CD4-positive, alpha-beta memory T cell (primary cell): Measurements from ENCODE around the gene NOS1AP. TPM values are rescaled to one million over a fixed set of nuclear protein-coding genes. Genes with fewer than 3 reads are reported as not detected.

Experiments
- CTCF ChIA-PET: fragments of 350-600 bp; sonication (Branson Sonifier 250); formaldehyde crosslinking; loops from one replicate; lab custom pipeline; 2021; ENCODE audit warnings: inconsistent platforms; ENCODE audit not compliant: partially characterized antibody; lab: Charles Lee
- POLR2A ChIA-PET: fragments of 350-600 bp; sonication (Branson Sonifier 250); formaldehyde crosslinking; loops from one replicate; lab custom pipeline; 2021; ENCODE audit not compliant: partially characterized antibody; lab: Charles Lee
- DNase-seq, 5 donors: peaks; one replicate each; pipeline versions ENCODE4 v3.0.0 to v3.0.0-alpha.2; 2020 to 2022; ENCODE audit warnings: mixed read lengths in 1 of 5
- H3K27ac ChIP-seq: one replicate; pipeline ENCODE4 v1.7.0; 2013; ENCODE audit warnings: low read depth, low read length
- H3K27me3 ChIP-seq: 2 replicates; pipeline ENCODE4 v1.7.0; 2013; ENCODE audit warnings: mild to moderate bottlenecking, low read length, moderate library complexity; ENCODE audit not compliant: insufficient read depth
- H3K36me3 ChIP-seq: 2 replicates; pipeline ENCODE4 v1.7.0; 2013; ENCODE audit warnings: mild to moderate bottlenecking, low read length, moderate library complexity; ENCODE audit not compliant: insufficient read depth
- H3K4me1 ChIP-seq: 2 replicates; pipeline ENCODE4 v1.7.0; 2013; ENCODE audit warnings: mild to moderate bottlenecking, low read length, moderate library complexity; ENCODE audit not compliant: insufficient read depth
- H3K4me3 ChIP-seq, 2 donors: one replicate each; pipeline ENCODE4 v1.7.0; 2013; ENCODE audit warnings: low read length in 2 of 2, mild to moderate bottlenecking in 1 of 2
- H3K9me3 ChIP-seq, 2 donors: one replicate each; pipeline ENCODE4 v1.7.0; 2013; ENCODE audit warnings: low read length in 2 of 2, control low read depth in 1 of 2; ENCODE audit not compliant: control insufficient read depth in 1 of 2
- H3K27ac Mint-ChIP-seq, 7 donors: one replicate each; pipeline ENCODE4 v1.8.0; 2020 to 2021; ENCODE audit warnings: mixed read lengths in 7 of 7, mild to moderate bottlenecking in 6 of 7, inconsistent platforms in 3 of 7, moderate library complexity in 3 of 7
- H3K27me3 Mint-ChIP-seq, 2 donors: one replicate each; pipeline ENCODE4 v1.8.0; 2020 to 2021; ENCODE audit warnings: mixed read lengths in 2 of 2
- H3K36me3 Mint-ChIP-seq, 2 donors: one replicate each; pipeline ENCODE4 v1.8.0; 2020 to 2021; ENCODE audit warnings: mixed read lengths in 2 of 2, inconsistent platforms in 1 of 2, mild to moderate bottlenecking in 1 of 2
- H3K4me1 Mint-ChIP-seq, 4 donors: one replicate each; pipeline ENCODE4 v1.8.0; 2020 to 2021; ENCODE audit warnings: mixed read lengths in 4 of 4, mild to moderate bottlenecking in 1 of 4
- H3K4me3 Mint-ChIP-seq, 8 donors: one replicate each; pipeline ENCODE4 v1.8.0; 2020 to 2021; ENCODE audit warnings: mixed read lengths in 8 of 8, mild to moderate bottlenecking in 7 of 8, moderate library complexity in 6 of 8, inconsistent platforms in 3 of 8
- H3K9me3 Mint-ChIP-seq, 8 donors: one replicate each; pipeline ENCODE4 v1.8.0; 2020 to 2021; ENCODE audit warnings: mixed read lengths in 8 of 8, mild to moderate bottlenecking in 5 of 8, inconsistent platforms in 3 of 8, moderate library complexity in 1 of 8
- intact Hi-C: fragments of 100-400 bp; cut with micrococcal nuclease; formaldehyde crosslinking; loops from one replicate; pipeline ENCODE4 v1.15.1; 2023
- polyA plus RNA-seq, 2 donors: library from polyadenylated mRNA; unstranded; fragments of 300-500 nt; fragmentation: Illumina TruSeq; gene quantifications; one replicate each; pipeline ENCODE4 v1.2.3, GENCODE V29; 2021
- total RNA-seq, 2 experiments: library from RNA; stranded (reverse); gene quantifications; one replicate each; pipeline ENCODE4 v1.2.3, GENCODE V29; 2021

NOS1AP gene
- total and polyA plus RNA-seq, 4 experiments from 2014 or later = not detected

DNA sequence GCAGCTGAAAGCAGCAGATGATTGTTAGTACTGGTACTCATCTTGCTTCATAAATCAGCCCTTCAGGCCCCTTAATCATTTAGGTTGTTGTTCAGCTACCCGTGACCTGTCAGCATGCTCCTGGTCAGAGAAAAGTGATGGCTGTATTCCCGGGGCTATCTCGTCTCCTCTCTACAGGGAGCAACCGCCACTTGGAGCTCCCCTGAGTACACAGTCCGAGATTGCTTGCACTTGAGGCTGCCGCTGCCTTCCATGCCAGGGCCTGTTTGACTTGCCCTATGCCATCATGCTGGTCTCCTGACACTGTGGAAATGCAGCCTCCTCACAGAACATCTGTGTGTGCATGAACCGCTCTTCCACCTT is 209.6 kb downstream of the NOS1AP start:
- Mint-ChIP-seq H3K36me3 (no peaks in the 10 kb centered on the region), H3K27ac (no peak overlapping the region), H3K27me3 (peaks cover 20% of the 10 kb centered on the region in 2 donors), H3K4me3 (no peak overlapping the region), H3K9me3 (no peaks in the 10 kb centered on the region), H3K4me1 (no peaks in the 10 kb centered on the region)
- CTCF ChIA-PET = no interaction called here
- Histone ChIP-seq H3K4me1 (no peaks in the 10 kb centered on the region), H3K4me3 (no peak overlapping the region), H3K9me3 (no peaks in the 10 kb centered on the region), H3K27ac (no peak overlapping the region), H3K36me3 (no peaks in the 10 kb centered on the region), H3K27me3 (no peaks in the 10 kb centered on the region)
- intact Hi-C loops = no loop called here
- POLR2A ChIA-PET = no interaction called here
- no peak for DNase-seq

DNA sequence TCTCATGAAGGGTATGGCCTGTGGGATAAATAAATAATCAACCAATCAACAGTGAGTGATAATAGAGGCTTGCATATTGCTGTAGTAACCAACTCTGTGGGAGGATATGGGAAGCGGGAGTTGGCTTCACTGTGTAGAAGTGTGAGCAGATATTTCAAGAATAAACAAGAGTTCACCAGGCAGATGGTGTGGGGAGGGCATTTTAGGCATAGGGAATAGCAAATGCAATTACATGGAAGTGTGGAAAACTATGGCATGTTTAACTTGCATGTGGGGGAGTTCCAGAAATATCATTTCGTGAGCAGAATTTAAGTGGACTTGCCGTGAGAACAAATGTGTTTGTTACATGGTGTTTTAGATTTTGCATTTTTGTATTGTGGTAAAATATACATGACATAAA is 211.9 kb downstream of the NOS1AP start:
- Mint-ChIP-seq H3K4me3 (no peak overlapping the region), H3K36me3 (no peaks in the 10 kb centered on the region), H3K4me1 (no peaks in the 10 kb centered on the region), H3K27ac (no peak overlapping the region), H3K27me3 (peaks cover 22 to 37% of the 10 kb centered on the region in 2 donors), H3K9me3 (no peaks in the 10 kb centered on the region)
- intact Hi-C loops = no loop called here
- peaks cover 4% of the 10 kb centered on the region for H3K27me3 ChIP-seq
- H3K36me3 ChIP-seq = no peaks in the 10 kb centered on the region
- ChIA-PET CTCF (no interaction called here), POLR2A (no interaction called here)
- H3K27ac ChIP-seq = no peak overlapping the region
- no peak overlapping the region for H3K4me3 ChIP-seq
- no peak for DNase-seq
- H3K9me3 ChIP-seq = no peaks in the 10 kb centered on the region
- no peaks in the 10 kb centered on the region for H3K4me1 ChIP-seq

DNA sequence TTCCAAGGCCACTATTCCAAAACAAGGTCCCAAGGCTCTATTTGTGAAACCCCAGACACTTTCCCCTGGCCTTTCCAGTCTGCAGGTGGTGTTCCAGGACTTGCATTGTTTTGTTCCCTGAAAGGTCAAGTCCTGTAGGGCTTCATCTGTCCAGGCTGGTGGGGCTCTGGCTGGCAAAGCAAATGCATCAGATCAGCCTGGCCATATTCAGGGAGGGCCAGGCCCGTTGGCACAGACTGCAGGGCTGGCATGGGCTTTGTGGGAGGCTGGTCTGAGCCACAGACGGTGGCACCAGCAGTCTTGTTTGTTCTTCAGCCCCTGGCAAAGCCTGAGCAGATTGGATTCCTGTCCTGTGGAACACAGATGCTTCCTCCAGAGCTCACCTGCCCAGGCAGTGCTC is 214.2 kb downstream of the NOS1AP start:
- Histone ChIP-seq H3K4me3 (no peak overlapping the region), H3K27me3 (peaks cover 4% of the 10 kb centered on the region), H3K36me3 (no peaks in the 10 kb centered on the region), H3K4me1 (no peaks in the 10 kb centered on the region), H3K9me3 (no peaks in the 10 kb centered on the region), H3K27ac (no peak overlapping the region)
- ChIA-PET CTCF (no interaction called here), POLR2A (no interaction called here)
- Mint-ChIP-seq H3K36me3 (no peaks in the 10 kb centered on the region), H3K9me3 (no peaks in the 10 kb centered on the region), H3K27me3 (peaks cover 19 to 38% of the 10 kb centered on the region in 2 donors), H3K4me3 (no peak overlapping the region), H3K4me1 (no peaks in the 10 kb centered on the region), H3K27ac (no peak overlapping the region)
- intact Hi-C loops = no loop called here
- no peak for DNase-seq

DNA sequence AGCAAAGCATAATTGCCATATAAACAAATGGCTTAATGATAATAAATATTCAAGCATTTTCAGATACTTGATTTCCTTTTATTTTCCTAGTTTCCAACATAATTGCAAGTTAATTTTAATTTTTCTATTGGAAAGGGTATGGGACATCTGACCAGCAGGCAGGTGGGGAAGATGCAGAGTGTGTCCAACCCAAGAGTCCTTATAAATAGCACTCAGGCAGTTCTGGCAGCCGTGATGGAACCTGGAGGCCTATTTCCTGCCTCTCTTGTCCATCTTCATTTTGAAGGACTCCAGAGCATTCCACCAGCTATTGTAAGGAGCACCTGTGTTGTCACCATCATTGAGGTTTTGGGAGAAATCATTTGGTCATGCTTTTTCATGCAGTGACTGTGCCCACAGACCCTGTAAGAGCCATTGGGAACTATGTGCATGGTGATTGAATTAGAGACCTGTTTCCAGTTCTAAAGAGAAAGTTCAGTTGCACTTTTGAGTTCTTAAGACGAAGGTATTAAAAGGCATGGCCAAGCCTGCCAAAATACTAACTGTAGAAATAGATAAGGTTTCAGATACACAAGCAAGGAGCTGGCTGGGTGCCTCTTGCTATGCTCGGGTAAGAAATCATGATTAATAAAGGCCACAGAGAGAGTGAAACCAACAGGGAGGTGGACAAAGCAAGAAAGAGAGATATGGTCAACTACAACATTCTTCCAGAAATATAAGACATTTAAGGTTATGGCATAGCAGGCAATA is 214.9 kb downstream of the NOS1AP start:
- Histone ChIP-seq H3K36me3 (no peaks in the 10 kb centered on the region), H3K27me3 (peaks cover 4% of the 10 kb centered on the region), H3K4me3 (no peak overlapping the region), H3K9me3 (no peaks in the 10 kb centered on the region), H3K4me1 (no peaks in the 10 kb centered on the region), H3K27ac (no peak overlapping the region)
- peaks cover 16 to 35% of the 10 kb centered on the region in 2 donors for H3K27me3 Mint-ChIP-seq
- DNase-seq = no peak
- no peaks in the 10 kb centered on the region for H3K4me1 Mint-ChIP-seq
- CTCF ChIA-PET = no interaction called here
- no peak overlapping the region for H3K27ac Mint-ChIP-seq
- H3K4me3 Mint-ChIP-seq = no peak overlapping the region
- POLR2A ChIA-PET = no interaction called here
- H3K36me3 Mint-ChIP-seq = no peaks in the 10 kb centered on the region
- intact Hi-C loops = no loop called here
- H3K9me3 Mint-ChIP-seq = no peaks in the 10 kb centered on the region

DNA sequence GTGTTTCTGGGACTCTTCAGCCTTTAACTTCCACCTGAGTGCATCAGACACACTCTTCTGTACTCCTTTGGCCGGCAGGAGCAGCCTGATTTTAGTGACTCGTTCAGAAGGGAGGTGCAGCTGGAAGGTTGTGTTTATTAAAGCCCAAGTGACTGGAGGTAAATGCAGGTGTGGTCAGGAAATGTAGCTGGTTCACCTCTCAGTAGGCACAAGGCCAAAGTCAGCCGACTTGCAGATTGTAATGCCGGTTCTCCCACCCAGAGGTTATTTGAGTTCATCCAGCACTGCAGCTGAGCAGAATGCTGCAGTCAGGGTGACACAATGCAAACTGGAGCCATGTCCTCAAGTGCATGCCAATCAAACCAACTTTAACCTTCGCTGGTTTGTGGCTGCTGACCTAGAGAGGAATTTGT is 215.7 kb downstream of the NOS1AP start:
- H3K4me1 ChIP-seq = no peaks in the 10 kb centered on the region
- intact Hi-C loops = no loop called here
- no peak overlapping the region for H3K27ac Mint-ChIP-seq
- no peaks in the 10 kb centered on the region for H3K9me3 ChIP-seq
- ChIA-PET POLR2A (no interaction called here), CTCF (no interaction called here)
- H3K9me3 Mint-ChIP-seq = no peaks in the 10 kb centered on the region
- H3K4me1 Mint-ChIP-seq = no peaks in the 10 kb centered on the region
- DNase-seq = no peak
- H3K27ac ChIP-seq = no peak overlapping the region
- H3K36me3 ChIP-seq = no peaks in the 10 kb centered on the region
- H3K4me3 ChIP-seq = no peak overlapping the region
- H3K36me3 Mint-ChIP-seq = no peaks in the 10 kb centered on the region
- no peak overlapping the region for H3K4me3 Mint-ChIP-seq
- peaks cover 15 to 31% of the 10 kb centered on the region in 2 donors for H3K27me3 Mint-ChIP-seq
- peaks cover 4% of the 10 kb centered on the region for H3K27me3 ChIP-seq

DNA sequence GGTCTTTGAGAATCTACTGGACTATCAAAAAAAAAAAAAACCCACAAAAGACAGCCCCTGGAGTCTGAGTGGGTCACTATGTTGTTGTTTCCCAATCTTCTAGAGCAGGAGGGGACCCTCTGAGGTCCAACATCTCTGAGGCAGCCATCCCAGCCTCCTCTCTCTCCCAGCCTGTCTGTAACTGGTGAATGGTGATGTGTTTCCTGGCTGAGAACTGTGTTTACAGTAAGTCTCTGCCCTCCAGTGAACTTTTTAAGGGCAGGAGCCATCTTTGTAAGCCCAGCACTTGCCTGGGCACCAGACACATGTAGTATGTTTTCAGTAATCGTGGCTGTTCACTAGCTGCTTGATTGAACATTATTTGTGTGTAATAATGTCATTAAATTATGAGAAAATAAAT is 221.5 kb downstream of the NOS1AP start:
- no peaks in the 10 kb centered on the region for H3K9me3 Mint-ChIP-seq
- H3K27ac ChIP-seq = no peak overlapping the region
- no peak overlapping the region for H3K27ac Mint-ChIP-seq
- no peak for DNase-seq
- H3K36me3 Mint-ChIP-seq = no peaks in the 10 kb centered on the region
- no peak overlapping the region for H3K4me3 ChIP-seq
- CTCF ChIA-PET = no interaction called here
- H3K4me1 Mint-ChIP-seq = no peaks in the 10 kb centered on the region
- H3K4me1 ChIP-seq = no peaks in the 10 kb centered on the region
- no peaks in the 10 kb centered on the region for H3K27me3 ChIP-seq
- intact Hi-C loops = no loop called here
- peaks cover 11 to 12% of the 10 kb centered on the region in 2 donors for H3K27me3 Mint-ChIP-seq
- POLR2A ChIA-PET = no interaction called here
- no peaks in the 10 kb centered on the region for H3K9me3 ChIP-seq
- H3K4me3 Mint-ChIP-seq = no peak overlapping the region
- H3K36me3 ChIP-seq = no peaks in the 10 kb centered on the region

DNA sequence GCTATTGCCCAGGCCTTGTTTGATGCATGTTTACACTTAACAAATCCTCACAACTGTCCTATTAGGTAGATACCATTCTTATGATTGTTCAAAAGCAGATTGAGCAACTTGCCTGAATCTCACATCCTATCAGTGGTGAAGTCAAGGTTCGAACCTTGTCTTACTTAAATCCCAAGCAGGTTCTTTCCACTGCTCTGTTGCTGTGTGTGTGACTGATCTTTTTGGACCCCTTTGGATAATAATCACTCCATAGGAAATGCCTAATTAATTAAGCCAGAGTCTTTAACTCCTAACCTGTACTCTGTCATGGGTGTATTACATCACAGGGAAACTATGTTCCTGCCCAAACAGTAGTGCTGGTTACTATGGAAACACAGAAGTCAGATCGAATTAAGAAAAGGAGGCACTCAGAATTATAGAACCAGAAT is 222.9 kb downstream of the NOS1AP start:
- H3K9me3 ChIP-seq = no peaks in the 10 kb centered on the region
- H3K36me3 Mint-ChIP-seq = no peaks in the 10 kb centered on the region
- ChIA-PET CTCF (no interaction called here), POLR2A (no interaction called here)
- H3K36me3 ChIP-seq = no peaks in the 10 kb centered on the region
- no peak overlapping the region for H3K27ac ChIP-seq
- intact Hi-C loops = no loop called here
- no peak overlapping the region for H3K27ac Mint-ChIP-seq
- no peak overlapping the region for H3K4me3 Mint-ChIP-seq
- DNase-seq = no peak
- H3K4me1 ChIP-seq = no peaks in the 10 kb centered on the region
- no peak overlapping the region for H3K4me3 ChIP-seq
- H3K4me1 Mint-ChIP-seq = no peaks in the 10 kb centered on the region
- no peaks in the 10 kb centered on the region for H3K27me3 ChIP-seq
- peaks cover 9 to 14% of the 10 kb centered on the region in 2 donors for H3K27me3 Mint-ChIP-seq
- no peaks in the 10 kb centered on the region for H3K9me3 Mint-ChIP-seq
